Kasumi-1 (cell line): Measurements from ENCODE around the gene BUD23.
"Not testable (repeated sequence)": the region's sequence is repeated elsewhere in the genome, so short reads cannot be mapped to it uniquely, and the experiment has no call there.

Experiments used
- DNase-seq, 2 experiments: peaks; one replicate each; lab custom pipeline; 2025; lab: John Stamatoyannopoulos, UW

BUD23 gene, protein sequence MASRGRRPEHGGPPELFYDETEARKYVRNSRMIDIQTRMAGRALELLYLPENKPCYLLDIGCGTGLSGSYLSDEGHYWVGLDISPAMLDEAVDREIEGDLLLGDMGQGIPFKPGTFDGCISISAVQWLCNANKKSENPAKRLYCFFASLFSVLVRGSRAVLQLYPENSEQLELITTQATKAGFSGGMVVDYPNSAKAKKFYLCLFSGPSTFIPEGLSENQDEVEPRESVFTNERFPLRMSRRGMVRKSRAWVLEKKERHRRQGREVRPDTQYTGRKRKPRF

DNA sequence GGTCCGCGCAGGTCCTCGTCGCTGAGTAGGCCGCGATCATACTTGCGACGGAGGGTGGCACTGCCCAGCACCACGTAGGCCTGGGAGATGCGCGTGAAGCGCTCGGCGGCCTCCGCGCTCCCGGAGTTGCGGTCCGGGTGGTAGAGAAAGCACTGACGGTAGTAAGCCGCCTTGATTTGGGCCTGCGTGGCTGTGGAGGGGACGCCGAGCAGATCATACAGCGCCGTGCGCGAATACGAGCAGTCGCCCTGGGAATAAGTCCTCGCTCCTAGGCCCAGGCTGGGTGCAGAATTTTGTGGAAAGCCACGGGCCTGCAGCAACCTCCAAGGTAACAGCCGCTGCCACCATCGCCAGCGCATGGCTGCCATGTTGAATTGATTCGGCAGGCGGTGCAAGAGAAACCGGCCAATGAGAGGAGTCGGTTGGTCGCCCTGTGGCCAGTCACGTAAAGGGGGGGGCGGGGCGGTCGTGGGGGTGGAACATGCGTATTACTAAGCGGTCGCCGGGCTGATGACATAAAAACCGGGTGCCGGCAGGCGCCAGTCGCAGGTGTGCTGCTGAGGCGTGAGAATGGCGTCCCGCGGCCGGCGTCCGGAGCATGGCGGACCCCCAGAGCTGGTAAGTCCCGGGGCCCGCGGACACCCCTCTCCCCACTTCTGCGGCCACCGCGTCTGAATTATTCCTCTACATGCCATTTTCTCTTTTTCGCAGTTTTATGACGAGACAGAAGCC, at the start of gene BUD23, which contains the start of gene DNAJC30:
Gene BUD23 (plus strand): TSS at position 542 of the 732 bp plus-strand sequence. CDS start 29 bp downstream, at position 571.
Gene DNAJC30 (minus strand): TSS at position 398 of the 732 bp plus-strand sequence. CDS start 30 bp downstream, at position 368.
- DNase-seq, result peak; percentile 91

DNA sequence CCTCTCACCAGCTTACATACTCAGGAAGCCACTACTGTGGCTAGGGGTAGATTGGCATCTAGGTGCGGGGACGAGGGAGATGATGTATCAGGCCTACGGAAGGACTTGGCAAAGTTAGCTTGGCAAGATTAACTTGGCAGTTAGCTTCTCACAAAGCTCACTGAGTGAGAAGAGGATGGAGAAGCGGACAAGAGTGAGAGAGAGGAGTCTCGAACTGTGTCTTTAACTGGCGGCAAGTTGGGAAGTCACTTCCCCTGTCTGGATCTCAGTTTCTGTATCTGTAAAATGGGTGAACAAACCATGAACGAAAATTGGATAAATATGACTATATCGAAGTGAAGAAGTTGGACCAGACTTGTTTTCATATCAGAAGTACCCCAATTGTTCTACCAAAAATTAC, 49.6 kb upstream of the BUD23 start:
- no peak for DNase-seq

DNA sequence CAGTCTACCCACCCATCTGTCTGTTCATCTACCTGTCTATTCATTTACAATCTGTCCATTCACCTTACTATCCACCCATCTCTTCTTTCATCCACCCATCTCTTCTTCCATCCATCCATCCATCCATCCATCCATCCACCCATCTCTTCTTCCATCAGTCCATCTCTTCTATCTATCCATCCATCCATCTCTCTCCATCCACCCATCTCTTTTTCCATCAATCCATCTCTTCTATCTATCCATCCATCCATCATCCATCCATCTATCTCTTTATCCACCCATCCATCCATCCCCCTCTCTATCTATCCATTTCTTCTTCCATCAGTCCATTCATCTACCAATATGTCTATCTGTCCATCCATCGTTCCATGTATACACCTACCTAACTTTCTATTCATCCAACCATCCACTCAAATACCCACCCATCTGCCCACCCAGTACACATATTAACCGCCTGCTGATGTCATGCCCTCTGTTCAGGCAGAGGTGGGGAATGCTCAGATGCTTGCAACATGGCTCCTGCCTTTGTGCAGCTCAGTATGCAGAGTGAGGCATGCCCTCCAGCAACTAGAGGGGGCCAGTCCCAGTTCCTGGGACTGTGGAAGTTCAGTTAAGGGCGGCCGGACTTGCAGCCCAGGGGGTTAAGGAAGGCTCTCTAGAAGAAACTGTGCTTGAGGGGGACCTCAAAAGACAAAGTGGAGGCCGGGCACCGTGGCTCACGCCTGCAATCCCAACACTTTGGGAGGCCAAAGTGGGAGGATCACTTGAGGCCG, 47.8 kb upstream of the BUD23 start:
- DNase-seq, result no peak

DNA sequence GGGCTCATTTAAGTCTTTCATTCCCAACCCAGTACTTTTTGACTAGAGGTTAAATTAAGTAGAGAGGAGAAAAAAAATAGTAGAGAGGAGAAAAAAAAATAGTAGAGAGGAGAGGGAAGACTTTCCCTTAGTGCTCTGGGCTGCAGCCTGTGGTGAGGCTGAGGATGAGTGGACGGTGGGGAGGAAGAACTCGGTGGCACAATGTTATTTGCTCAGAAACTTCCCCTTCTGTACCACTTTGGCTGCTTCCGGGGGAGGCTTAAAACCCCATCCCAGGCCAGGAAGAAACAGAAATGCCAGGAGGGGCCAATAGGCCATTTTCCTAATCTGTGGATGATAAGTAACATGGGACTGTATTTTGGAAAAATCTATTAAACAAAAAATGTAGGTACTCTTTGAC, 44.5 kb upstream of the BUD23 start:
- peak; percentile 50 to 63 for DNase-seq

DNA sequence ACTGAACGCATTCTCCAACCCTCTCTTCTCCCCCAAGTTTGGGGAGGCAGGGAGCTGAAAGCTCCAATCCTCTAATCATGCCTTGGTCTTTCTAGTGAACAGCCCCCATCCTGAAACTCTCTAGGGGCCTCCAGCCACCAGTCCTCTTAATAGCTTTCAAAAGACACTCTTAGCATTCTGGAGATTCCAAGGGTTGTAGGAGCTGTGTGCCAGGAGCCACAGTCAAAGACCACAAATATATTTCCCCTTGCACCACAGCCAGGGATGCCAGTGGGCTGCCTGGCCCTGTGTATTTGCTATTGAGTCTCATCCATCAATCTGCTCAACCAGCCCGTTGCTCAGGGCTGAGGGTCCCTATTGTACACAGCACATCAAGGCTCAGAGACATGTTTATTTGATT, 40.6 kb upstream of the BUD23 start:
- no peak for DNase-seq

DNA sequence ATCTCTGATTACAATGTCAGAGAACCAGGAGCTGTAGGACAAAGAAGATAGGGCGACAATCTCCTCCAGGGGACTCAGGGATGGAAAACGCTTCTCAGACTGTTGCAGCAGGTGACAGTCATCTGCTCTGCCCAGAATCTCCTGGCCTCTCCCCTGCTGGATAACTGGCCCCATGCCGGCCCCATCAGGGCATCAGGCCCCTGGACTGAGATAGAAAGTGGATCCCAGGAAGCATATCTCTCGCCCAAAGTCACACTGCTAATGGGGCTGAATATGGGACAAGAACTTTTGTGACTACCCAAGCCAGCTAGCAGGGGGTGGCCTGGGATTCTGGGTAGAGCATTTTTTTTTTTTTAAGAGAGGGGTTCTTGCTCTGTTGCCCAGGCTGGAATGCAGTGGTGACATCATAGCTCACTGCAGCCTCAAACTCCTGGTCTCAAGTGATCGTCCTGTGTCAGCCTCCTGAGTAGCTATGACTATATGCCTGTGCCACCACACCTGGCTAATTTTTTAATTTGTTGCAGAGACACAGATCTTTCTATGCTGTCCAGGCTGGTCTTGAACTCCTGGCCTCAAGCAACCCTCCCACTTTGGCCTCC, 38.6 kb upstream of the BUD23 start:
- no peak for DNase-seq

DNA sequence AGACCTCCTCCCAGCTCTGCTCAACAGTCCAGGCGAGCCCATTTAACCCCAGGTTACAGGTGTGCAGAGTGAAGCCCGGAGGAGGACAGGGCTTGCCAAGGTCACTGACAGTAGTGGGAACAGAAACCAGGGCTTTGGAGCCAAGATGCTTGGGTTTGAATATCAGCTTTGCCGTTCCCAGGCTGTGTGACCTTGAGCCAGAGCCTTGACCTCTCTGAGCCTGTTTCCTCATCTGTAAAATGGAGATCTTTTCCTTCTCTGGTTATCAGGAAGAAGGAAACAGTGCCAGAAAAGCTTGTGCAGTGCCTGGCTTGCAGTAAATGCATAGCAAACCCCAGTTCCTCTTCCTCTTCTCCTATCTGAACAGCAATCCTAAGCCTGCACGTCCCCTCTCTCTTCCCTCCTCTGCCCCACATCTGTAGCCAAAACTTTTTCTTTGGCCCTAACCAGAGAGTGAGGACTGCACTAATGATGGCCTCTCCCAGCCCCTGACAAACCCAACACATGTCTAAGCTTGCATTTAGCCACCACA, 37.7 kb upstream of the BUD23 start:
- DNase-seq, result peak; percentile 41 to 47

DNA sequence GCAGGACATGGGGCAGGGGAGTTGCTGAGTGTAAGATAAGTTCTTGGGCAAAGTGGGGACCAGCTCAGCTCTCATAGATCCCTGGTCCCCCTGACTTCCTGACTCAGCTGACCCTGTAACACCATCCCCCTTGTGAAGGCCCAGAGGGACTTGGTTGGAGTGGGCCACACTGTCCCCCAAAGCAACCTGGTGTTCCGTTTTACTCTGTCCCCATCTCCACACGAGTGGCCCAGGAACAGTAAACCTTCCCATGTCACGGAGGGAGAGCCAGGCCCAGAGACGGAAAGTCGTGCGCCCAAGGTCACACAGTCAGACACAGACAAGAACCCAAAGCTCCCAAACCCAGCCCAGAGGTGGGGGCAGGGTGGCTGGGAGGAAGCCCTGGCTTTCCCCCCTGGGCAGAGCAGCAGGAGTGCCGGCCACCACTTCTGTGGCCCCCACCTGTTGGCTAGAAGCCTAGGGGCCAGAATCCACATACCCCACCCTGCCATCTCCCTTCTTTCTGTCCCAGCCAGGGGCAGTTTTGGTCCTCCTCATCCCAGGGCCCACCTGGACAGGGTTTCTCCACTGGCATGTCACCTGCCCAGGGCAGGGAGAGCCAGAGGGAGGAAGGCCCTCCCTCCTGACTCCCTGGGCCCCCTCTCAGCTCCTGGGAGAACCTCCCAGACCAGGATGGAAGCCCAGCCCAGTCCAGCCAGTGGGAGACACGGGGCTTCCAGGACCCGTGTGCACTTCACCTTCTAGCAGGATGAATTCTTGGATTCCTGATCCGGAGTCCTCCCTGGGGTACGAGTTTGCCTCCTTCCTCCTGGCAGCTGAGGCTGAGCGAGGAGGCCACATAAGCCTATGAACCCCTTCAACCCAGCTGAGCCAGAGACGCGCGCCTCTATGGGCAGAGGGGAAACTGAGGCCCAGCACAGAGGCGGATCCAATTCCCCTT, 36.3 kb upstream of the BUD23 start:
- no peak for DNase-seq

DNA sequence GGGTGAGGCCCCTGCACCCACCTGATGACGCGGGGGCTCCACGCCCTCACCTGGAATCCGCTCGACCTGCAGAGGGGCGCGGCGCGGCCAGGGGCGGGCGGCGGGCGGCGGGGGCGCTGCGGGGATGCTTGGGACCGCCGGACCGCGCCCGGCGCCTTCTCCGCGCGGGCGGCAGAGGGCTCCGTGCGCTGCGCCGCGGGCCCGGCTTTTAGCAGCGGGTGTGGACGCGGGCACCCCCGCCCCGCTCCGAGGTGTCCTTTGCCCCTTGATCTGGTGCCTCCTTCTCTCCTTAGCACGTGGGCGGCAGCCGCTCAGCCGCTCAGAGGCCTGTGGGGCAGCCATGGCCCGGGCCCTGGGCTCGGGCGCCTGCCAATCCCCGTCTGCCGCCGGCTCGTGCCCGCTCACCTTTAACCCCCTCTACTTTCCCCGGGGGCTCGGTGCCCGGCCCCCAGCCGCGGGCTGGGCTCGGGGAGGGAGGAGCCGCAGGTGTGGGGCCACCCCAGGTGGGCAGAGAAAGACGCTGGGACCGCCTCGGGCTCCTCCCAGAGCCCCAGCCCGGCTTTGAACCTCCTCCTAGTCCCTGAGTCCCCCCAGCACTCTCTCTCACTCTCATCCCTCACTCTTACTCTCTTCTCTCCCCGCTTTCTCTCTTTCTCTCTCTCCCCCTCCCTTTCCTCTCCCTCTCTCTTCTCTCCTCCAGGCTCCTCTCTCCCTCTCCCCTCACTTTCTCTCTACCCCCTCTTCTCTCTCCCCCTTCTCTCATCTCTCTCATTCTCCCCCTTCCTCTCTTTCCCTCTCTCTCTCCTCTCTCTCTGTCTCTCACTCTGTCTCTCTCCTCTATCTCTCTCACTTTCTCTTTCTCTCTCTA, 35.4 kb upstream of the BUD23 start:
- no peak for DNase-seq

DNA sequence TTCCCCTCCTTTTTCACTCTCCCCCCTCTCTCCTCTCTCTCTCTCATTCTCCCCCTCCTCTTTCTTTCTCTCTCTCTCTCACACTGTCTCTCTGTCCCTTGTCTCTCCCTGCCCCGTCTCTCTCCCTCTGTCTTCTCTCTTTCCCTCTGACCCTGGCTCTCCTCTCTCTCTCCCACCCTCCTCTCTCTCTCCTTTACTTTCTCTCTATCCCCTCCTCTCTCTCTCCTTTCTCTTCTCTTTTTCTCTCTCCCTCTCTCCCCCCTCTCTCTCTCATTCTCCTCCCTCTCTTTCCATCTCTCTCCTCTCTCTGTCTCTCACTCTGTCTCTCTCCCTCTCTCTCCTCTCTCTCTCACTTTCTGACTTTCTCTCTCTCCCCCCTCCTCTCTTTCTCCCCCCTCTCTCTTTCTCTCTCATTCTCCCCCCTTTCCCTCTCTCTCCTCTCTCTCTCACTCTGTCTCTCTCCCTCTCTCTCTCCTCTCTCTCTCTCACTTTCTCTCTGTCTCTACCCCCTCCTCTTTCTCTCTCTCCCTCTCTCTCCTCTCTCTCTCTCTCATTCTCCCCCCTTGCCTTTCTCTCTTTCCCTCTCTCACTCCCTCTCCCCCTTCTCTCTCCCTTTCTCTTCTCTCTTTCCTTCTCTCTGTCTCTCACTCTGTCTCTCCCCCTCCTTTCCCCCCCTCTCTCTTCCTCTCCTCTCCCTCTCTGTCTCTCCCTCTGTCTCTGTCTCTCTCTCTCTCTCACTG, 34.6 kb upstream of the BUD23 start:
- DNase-seq, result no peak

DNA sequence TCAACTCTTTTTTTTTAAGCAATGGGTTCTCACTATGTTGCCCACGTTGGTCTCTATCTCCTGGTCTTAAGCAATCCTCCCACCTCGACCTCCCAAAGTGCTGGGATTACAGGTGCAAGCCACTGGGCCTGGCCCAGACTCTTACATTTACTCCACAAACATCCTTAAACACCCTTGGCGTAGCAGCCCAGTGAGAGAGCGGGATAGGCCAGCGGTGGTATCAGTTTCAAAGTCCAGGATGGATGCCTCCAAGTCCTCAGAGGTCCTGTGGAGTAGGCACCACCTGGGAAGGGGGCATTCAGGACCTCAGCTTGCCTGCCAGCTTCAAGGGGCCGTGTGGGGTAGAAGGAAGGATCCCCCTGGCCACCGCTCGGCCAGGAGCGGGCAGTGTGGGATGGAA, 33.8 kb upstream of the BUD23 start:
- peak in 1 of 2 experiments; percentile 23 for DNase-seq

DNA sequence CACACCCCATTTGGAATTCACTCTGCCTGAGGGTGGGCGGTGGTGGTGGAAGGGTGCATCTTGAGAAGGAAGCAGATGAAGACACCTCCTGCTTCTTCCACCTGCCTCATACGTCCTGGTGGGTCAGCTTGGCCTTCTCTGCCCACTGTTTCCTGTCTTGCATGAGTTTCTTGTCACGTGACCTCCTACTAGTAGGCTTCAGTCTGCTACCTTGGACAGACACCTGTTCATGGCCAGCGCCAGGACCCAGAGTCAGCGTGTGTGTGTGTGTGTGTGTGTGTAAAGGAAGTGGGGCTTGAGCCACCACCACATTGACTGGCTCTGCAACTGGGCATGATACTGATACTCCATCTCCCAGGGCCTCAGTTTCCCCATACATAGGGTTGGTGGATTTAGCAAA, 32.9 kb upstream of the BUD23 start:
- DNase-seq, result no peak

DNA sequence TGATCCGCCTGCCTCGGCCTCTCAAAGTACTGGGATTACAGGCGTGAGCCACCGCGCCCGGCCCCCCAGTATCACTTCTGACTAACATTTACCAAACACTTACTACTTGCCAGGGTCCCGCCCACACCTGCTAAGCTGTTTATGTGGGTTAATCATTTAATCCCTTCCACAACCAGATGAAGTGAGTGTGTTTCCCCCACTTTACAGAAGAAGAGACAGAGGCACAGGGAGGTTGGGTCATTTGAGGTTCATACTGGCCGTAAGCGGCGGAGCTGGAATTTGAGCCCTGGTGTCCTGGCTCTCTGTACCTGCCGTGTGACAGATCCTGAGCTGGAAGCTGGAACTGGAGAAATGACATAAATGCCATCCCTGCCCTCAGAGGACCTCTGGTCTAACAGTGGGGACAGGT, 30.9 kb upstream of the BUD23 start:
- no peak for DNase-seq

DNA sequence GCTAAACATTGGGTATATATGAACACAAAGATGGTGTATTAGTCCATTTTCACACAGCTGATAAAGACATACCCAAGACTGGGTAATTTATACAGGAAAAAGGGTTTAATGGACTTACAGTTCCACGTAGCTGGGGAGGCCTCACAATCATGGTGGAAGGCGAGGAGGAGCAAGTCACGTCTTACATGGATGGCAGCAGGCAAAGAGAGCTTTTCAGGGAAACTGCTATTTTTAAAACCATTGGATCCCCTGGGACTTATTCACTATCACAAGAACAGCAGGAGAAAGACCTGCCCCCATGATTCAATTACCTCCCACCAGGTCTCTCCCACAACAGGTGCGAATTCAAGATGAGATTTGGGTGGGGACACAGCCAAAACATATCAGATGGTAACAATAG, 28.1 kb upstream of the BUD23 start:
- DNase-seq, result not testable (repeated sequence)

DNA sequence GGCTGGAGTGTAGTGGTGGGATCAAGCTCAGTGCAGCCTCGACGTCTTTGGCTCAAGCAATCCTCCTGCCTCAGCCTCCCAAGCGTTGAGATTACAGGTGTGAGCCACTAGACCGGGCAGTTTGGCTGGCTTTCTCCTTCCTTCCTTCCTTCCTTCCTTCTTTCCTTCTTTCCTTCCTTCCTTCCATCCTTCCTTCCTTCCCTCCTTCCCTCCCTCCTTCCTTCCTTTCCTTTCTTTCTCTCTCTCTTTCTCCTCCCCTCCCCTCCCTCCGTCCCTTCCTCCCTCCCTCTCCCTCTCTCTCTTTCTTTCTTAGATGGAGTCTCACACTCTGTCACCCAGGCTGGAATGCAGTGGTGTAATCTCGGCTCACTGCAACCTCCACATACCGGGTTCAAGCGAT, 23.4 kb upstream of the BUD23 start:
- no peak for DNase-seq

DNA sequence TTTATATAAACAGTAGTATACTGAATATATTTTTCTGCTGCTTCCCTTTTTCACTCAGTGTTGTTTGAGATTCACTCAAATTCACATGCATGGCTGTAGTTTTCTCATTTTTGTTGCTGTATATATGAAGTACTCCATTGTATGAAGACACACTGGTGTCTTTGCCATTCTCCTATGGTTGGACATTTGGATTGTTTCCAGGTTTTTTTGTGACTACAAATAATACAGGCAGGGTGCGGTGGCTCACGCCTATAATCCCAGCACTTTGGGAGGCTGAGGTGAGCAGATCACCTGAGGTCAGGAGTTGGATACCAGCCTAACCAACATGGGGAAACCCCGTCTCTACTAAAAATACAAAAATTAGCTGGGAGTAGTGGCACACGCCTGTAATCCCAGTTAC, 22.8 kb upstream of the BUD23 start:
- DNase-seq, result not testable (repeated sequence)

DNA sequence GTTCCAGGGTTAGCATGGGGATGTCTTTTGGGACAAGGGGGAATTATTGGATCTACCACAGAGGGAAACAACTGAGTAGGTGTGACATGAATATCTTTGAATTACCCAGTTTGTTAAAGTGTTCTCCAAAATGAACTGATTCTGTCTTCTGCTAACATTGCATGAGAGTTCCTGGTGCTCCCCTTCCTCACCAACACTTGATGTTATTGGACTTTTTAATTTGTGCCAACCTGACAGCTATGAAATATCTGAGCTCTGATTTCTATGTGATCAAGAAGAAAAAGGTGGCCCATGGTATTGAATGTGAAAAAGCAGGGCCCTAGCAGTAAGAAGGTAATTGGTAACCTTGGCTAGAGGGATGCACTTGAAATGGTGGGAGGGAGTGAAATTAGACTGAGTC, 20.4 kb upstream of the BUD23 start:
- no peak for DNase-seq

DNA sequence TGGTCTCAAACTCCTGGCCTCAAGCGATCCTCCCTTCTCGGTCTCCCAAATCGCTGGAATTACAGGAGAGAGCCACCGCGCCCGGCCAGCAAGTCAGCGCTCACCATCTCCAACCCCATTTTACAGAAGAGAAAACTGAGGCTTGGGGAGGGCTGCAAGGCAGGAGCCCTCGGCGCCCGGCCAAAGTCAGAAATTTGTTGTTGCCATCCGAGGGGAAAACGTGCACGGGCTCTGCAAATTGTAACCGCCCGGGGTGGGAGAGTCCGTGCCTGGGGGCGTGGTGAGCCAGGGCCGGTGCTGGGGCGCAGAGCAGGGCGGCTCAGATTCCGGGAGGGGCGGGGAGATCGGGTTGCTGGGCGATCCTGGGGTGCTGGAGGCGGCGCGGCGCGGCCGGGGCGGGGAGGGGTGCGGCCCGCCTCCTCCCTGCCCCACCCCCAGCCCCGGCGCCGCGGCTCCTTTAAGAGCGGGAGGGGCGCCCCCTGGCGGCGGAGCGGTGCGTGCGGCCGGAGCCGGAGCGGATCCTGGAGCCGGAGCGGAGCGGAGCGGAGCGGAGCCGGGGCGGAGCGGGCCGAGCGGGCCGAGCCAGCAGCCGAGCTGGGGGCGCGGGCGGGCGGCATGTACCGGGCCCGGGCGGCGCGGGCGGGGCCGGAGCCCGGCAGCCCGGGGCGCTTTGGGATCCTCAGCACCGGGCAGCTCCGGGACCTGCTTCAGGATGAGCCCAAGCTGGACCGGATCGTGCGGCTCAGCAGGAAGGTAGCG, 15.9 kb upstream of the BUD23 start, which contains the start of gene VPS37D:
Gene VPS37D (plus strand): TSS at position 488 of the 759 bp plus-strand sequence. CDS start 128 bp downstream, at position 616.
- DNase-seq, result peak; percentile 70 to 76
